Karpas-422 (cell line): Measurements from ENCODE around the gene TMEM132A. TPM values are rescaled to one million over a fixed set of nuclear protein-coding genes. Genes with fewer than 3 reads are reported as not detected.
A peak's percentile ranks its signal among the peaks of the same experiment; 100 is the strongest.

ENCODE experiments used
- DNase-seq: peaks from one replicate; pipeline ENCODE4 v3.0.0-alpha.2; 2015
- H2AFZ ChIP-seq: fragments of 200-600 bp; sonication (generic); 2 replicates; pipeline ENCODE4 v1.6.1; 2014; ENCODE audit warnings: antibody characterized with exemption, low read length, mixed read lengths
- H3K27ac ChIP-seq: fragments of 200-600 bp; sonication (generic); 2 replicates; pipeline ENCODE4 v1.5.1; 2014; ENCODE audit warnings: mild to moderate bottlenecking, low read length, moderate library complexity
- H3K27me3 ChIP-seq: fragments of 200-600 bp; sonication (generic); 2 replicates; pipeline ENCODE4 v1.6.1; 2014; ENCODE audit warnings: low read length, mixed read lengths
- H3K36me3 ChIP-seq: fragments of 200-600 bp; sonication (generic); 2 replicates; pipeline ENCODE4 v1.6.1; 2014; ENCODE audit warnings: low read length, mixed read lengths; ENCODE audit not compliant: insufficient read depth
- H3K4me1 ChIP-seq: fragments of 200-600 bp; sonication (generic); 2 replicates; pipeline ENCODE4 v1.6.1; 2014; ENCODE audit warnings: mild to moderate bottlenecking, low read length, mixed read lengths
- H3K4me2 ChIP-seq: fragments of 200-600 bp; sonication (generic); 2 replicates; pipeline ENCODE4 v1.6.1; 2014; ENCODE audit warnings: low read length, low read depth, mild to moderate bottlenecking; ENCODE audit not compliant: poor library complexity, severe bottlenecking
- H3K4me3 ChIP-seq: fragments of 200-600 bp; sonication (generic); 2 replicates; pipeline ENCODE4 v1.5.1; 2014; ENCODE audit warnings: mild to moderate bottlenecking, antibody characterized with exemption, low read length, mixed read lengths
- H3K79me2 ChIP-seq: fragments of 200-600 bp; sonication (generic); 2 replicates; pipeline ENCODE4 v1.6.1; 2014; ENCODE audit warnings: mild to moderate bottlenecking, low read length, mixed read lengths
- H3K9ac ChIP-seq: fragments of 200-600 bp; sonication (generic); 2 replicates; pipeline ENCODE4 v1.6.0; 2014; ENCODE audit warnings: low read length
- H3K9me2 ChIP-seq: fragments of 200-600 bp; sonication (generic), shearing (Covaris generic); replicated peaks from 2 replicates; pipeline ENCODE4 v1.6.0; 2014; ENCODE audit warnings: mild to moderate bottlenecking, low read length, moderate library complexity; ENCODE audit not compliant: insufficient read depth
- H3K9me3 ChIP-seq: fragments of 300-700, 200-600 bp; sonication (generic); 2 replicates; pipeline ENCODE4 v1.6.1; 2014; ENCODE audit warnings: low read length, mixed read lengths
- H4K20me1 ChIP-seq: fragments of 200-600 bp; sonication (generic); 2 replicates; pipeline ENCODE4 v1.6.1; 2014; ENCODE audit warnings: mild to moderate bottlenecking, antibody characterized with exemption, low read length, low read depth; ENCODE audit not compliant: insufficient read depth
- total RNA-seq: library from RNA; depleted of rRNA; stranded (reverse); fragments of >200 nt; shearing (Covaris generic); gene quantifications from 2 replicates; pipeline ENCODE4 v1.2.3, GENCODE V29; 2014; ENCODE audit warnings: low replicate concordance

TMEM132A gene
- total RNA-seq, 1 experiment from 2014 or later, result 1.6 TPM

DNA sequence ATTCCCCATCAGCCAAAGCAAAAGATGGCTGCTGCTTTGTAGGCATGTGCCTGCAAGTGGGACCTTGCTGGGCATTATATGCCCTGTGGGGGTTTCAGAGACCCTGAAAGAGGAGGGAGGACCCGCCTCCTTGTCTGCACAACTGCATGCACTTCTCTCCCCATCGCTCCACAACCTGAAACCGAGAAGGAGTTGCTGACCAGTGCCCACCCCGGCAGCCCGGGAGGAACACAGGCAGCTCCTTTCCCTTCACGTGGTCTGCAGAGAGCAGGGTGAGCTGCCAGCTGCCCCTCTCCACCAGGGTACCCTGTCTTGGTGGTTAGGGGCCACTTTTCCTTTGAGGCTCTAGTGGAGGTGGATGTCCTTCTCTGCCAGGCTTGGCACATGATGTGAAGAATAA, 1.4 kb upstream of the TMEM132A start:
- no peak overlapping the region for H3K4me2 ChIP-seq
- H3K4me3 ChIP-seq, result no peak overlapping the region
- H3K9ac ChIP-seq, result no peak overlapping the region

DNA sequence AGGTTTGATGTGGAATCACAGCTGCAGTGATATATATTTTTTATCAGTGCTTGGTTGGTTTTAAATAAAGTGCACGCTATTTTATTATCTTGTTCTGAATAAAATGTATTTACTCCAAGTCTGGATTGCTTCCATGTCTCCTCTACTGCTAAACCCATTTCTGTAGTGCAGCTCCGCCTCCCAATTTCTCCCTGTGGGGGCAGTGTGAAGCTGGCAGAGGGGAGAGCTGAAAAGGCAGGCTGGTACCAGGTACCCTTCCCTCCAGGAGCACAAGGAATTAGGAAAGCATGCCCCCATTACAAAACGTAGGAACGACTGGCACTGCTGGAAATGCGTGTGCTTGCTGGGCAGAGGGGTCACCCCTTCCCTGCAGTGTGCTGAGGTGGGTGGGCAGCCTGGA, 934 bp upstream of the TMEM132A start:
- Histone ChIP-seq H3K36me3 (peaks cover 14% of the 10 kb centered on the region), H3K4me2 (no peak overlapping the region), H3K27ac (no peak overlapping the region), H3K4me1 (peaks cover 43% of the 10 kb centered on the region), H3K9me2 (no peaks in the 10 kb centered on the region), H3K9ac (no peak overlapping the region), H3K4me3 (no peak overlapping the region), H3K27me3 (no peaks in the 10 kb centered on the region), H3K79me2 (peaks cover 5% of the 10 kb centered on the region), H3K9me3 (no peaks in the 10 kb centered on the region), H2AFZ (no peak overlapping the region), H4K20me1 (no peaks in the 10 kb centered on the region)
- DNase-seq, result no peak

More for the DNA sequence above, 1.4 kb upstream of the TMEM132A start:
- Histone ChIP-seq H3K9me3 (no peaks in the 10 kb centered on the region), H3K27me3 (no peaks in the 10 kb centered on the region), H3K9me2 (no peaks in the 10 kb centered on the region), H3K36me3 (peaks cover 14% of the 10 kb centered on the region), H3K27ac (no peak overlapping the region), H4K20me1 (no peaks in the 10 kb centered on the region), H2AFZ (no peak overlapping the region), H3K4me1 (peaks cover 47% of the 10 kb centered on the region), H3K79me2 (peaks cover 9% of the 10 kb centered on the region)
- DNase-seq, result no peak

DNA sequence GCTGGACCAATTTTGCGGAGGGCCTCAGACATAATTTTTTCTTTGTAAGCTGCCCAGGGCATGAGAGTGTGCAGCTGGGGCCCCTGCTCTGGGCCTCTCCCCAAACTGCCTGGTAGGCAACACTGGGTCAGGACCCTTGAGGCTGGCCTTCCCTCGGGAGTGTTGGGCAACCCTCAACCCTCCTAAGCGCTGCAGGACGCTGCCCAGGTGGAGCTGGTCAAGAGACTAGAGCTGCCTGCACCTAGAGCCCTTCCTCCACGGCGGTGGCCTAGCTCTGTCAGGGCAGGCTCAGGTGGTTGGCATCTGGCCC, 505 bp upstream of the TMEM132A start:
- peaks cover 2% of the 10 kb centered on the region for H3K79me2 ChIP-seq
- peaks cover 38% of the 10 kb centered on the region for H3K4me1 ChIP-seq
- peaks cover 14% of the 10 kb centered on the region for H3K36me3 ChIP-seq
- no peaks in the 10 kb centered on the region for H4K20me1 ChIP-seq
- H3K27me3 ChIP-seq, result no peaks in the 10 kb centered on the region
- no peak overlapping the region for H3K27ac ChIP-seq
- peak overlapping the region; percentile 62 for H3K9ac ChIP-seq
- H3K4me2 ChIP-seq, result peak overlapping the region; percentile 62
- no peaks in the 10 kb centered on the region for H3K9me3 ChIP-seq
- no peak for DNase-seq
- H3K9me2 ChIP-seq, result no peaks in the 10 kb centered on the region
- peak overlapping the region; percentile 64 for H3K4me3 ChIP-seq
- H2AFZ ChIP-seq, result no peak overlapping the region

DNA sequence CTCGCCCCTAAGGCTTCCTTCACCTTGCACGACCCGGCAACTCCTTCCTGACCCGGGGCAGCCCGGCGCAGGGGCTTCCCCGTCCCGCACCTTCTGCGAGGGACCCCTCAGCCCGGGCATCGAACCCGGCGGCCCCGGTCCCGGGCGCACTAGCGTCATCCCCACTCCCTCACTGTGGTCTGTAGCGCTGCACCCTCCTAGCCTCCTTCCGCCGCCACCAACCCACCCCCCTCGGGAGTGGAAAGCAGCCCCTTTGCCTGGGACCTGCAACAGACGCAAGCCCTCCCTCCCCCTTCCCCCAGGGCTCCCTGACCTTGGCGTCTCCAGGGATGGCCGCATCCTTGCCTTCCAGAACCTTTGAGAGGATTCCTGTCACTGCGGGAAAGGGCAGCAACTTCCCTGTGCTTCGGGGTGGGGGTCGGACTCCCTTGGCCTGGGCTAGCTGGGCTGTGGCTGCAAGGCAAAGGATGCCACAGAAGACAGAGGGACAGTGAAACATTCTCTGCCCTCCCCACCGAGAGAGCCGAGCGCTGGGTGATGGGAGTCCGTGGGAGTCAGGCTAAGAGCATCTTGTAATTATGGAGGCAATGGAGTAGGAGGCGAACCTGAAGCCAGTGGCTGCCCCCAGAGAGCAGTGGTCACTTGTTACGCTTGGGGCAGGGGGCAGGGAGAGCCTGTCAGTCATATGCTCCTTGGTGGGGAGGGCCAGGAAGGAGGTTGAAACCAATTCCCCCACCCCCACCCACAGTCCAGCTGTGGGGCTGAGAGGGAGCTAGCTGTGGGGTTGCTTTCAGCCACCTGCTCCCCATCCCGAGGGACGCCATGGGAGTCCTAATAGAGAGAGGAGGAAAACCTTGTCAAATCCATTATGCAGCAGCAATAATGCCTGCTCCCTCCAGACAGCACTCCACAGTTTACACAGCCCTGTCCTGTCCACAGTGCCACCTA, 920 bp downstream of the TMEM132A start:
- Histone ChIP-seq H2AFZ (no peak overlapping the region; the same call in 1 of the 2 replicates), H3K4me2 (peak overlapping the region; percentile 62)
- DNase-seq, result no peak

DNA sequence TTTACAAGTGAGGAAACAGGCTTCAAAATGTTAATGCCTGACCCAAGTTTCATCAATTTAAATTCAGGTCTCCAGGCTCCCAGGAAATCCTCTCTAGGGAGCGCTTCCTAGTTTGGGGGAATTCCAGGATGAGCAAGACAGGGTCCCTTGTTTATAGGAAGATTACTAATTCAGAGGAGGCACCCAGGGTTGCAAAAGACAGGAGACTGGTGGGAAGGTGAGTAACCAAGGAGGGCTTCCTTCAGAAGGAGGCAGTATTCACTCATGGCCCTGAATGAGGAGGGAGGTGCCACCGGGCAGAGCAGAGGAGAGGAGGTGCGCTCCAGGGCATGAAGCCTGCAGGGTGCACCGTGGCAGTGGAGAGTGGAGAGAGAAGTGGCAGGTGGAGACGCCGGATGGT, 1.6 kb downstream of the TMEM132A start:
- Histone ChIP-seq H3K9me2 (no peaks in the 10 kb centered on the region), H3K4me2 (no peak overlapping the region), H3K36me3 (no peaks in the 10 kb centered on the region), H3K79me2 (no peaks in the 10 kb centered on the region), H4K20me1 (no peaks in the 10 kb centered on the region), H3K27ac (no peak overlapping the region), H2AFZ (no peak overlapping the region), H3K4me1 (peaks cover 28% of the 10 kb centered on the region), H3K27me3 (no peaks in the 10 kb centered on the region), H3K9me3 (no peaks in the 10 kb centered on the region), H3K4me3 (no peak overlapping the region), H3K9ac (no peak overlapping the region)
- DNase-seq, result no peak

More for the DNA sequence above, 920 bp downstream of the TMEM132A start:
- H3K27me3 ChIP-seq, result no peaks in the 10 kb centered on the region
- no peaks in the 10 kb centered on the region for H4K20me1 ChIP-seq
- H3K9ac ChIP-seq, result peak overlapping the region; percentile 62
- H3K4me1 ChIP-seq, result peaks cover 27% of the 10 kb centered on the region
- no peaks in the 10 kb centered on the region for H3K9me2 ChIP-seq
- H3K36me3 ChIP-seq, result peaks cover 6% of the 10 kb centered on the region
- H3K4me3 ChIP-seq, result peak overlapping the region; percentile 64; the same call in 1 of the 2 replicates
- no peaks in the 10 kb centered on the region for H3K9me3 ChIP-seq
- H3K79me2 ChIP-seq, result no peaks in the 10 kb centered on the region
- H3K27ac ChIP-seq, result no peak overlapping the region

DNA sequence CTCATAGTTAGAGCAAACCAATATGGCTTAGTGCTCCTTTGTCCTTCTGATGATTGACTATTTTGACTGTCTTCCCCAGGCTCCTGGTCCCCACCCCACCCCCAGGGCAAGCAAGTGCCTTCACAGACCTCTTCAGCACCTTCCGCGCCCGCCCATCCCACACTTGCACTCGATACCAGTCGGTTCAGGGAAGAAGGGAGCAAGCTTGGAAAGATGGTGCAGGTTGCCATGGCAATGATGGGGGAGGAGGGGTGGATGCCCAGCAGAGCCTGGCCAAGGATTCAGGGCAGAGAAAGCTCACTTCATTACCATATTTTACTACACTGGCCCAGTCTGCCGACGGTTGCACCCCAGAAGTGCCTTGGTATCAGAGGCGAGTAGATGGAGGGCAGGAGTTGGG, 2.2 kb downstream of the TMEM132A start:
- Histone ChIP-seq H3K27me3 (no peaks in the 10 kb centered on the region), H3K36me3 (no peaks in the 10 kb centered on the region)

DNA sequence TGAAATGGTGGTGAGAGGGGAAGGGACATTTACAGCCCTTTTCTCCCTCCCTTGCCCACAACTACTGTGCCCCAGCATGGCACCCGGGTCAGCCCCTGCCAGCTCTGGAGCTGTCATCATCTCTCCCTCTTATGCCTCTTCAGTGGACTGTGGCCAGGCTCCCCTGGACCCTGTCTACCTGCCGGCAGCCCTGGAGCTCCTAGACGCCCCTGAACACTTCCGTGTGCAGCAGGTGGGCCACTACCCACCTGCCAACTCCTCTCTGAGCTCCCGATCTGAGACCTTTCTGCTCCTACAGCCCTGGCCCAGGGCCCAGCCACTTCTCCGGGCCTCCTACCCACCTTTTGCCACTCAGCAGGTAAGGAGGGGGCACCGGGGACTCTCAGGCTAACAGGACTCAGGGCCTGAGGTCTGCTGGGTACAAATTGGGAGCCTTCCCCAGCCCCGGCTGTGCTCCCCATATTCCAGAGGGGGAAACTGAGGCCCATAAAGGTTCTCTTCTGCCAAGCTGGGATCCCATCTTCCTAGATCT, 2.9 kb downstream of the TMEM132A start:
- no peaks in the 10 kb centered on the region for H3K9me2 ChIP-seq
- no peak for DNase-seq
- H4K20me1 ChIP-seq, result no peaks in the 10 kb centered on the region
- no peaks in the 10 kb centered on the region for H3K9me3 ChIP-seq
- peaks cover 41% of the 10 kb centered on the region for H3K4me1 ChIP-seq
- no peak overlapping the region for H3K4me2 ChIP-seq
- no peaks in the 10 kb centered on the region for H3K36me3 ChIP-seq
- no peaks in the 10 kb centered on the region for H3K27me3 ChIP-seq
- no peak overlapping the region for H3K9ac ChIP-seq
- H3K4me3 ChIP-seq, result no peak overlapping the region
- H2AFZ ChIP-seq, result no peak overlapping the region
- no peaks in the 10 kb centered on the region for H3K79me2 ChIP-seq
- no peak overlapping the region for H3K27ac ChIP-seq

More for the DNA sequence above, 2.2 kb downstream of the TMEM132A start:
- Histone ChIP-seq H3K4me1 (peaks cover 34% of the 10 kb centered on the region), H3K79me2 (no peaks in the 10 kb centered on the region), H3K4me3 (no peak overlapping the region), H3K9me3 (no peaks in the 10 kb centered on the region), H3K9me2 (no peaks in the 10 kb centered on the region), H3K27ac (no peak overlapping the region), H2AFZ (no peak overlapping the region), H3K9ac (no peak overlapping the region), H4K20me1 (no peaks in the 10 kb centered on the region), H3K4me2 (no peak overlapping the region)
- no peak for DNase-seq

DNA sequence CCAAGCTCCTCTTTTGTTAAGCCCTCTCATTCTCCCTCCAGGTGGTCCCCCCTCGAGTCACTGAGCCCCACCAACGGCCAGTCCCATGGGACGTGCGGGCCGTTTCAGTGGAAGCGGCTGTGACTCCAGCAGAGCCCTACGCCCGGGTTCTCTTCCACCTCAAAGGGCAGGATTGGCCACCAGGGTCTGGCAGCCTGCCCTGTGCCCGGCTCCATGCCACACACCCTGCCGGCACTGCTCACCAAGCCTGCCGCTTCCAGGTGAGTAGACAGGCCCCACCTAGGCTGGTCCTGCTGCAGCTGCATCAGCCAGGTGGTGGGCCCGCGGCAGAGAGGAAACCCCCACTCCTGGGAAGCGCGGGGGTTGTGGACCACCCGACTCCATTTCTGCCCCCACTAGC, 3.3 kb downstream of the TMEM132A start:
- Histone ChIP-seq H3K4me2 (no peak overlapping the region), H3K4me1 (peaks cover 45% of the 10 kb centered on the region), H3K9ac (no peak overlapping the region), H3K79me2 (no peaks in the 10 kb centered on the region), H3K36me3 (no peaks in the 10 kb centered on the region), H3K9me3 (no peaks in the 10 kb centered on the region), H3K27me3 (no peaks in the 10 kb centered on the region), H3K27ac (no peak overlapping the region), H2AFZ (no peak overlapping the region), H4K20me1 (no peaks in the 10 kb centered on the region), H3K9me2 (no peaks in the 10 kb centered on the region), H3K4me3 (no peak overlapping the region)
- no peak for DNase-seq
